ENCODE measurements around the gene EFS. TPM values are rescaled to one million over a fixed set of nuclear protein-coding genes. Genes with fewer than 3 reads are reported as not detected.
A peak's percentile ranks its signal among the peaks of the same experiment; 100 is the strongest.
"Not testable (repeated sequence)": the region's sequence is repeated elsewhere in the genome, so short reads cannot be mapped to it uniquely, and the experiment has no call there.

The EFS gene
- total and polyA plus RNA-seq, 12 donors, result 1.1 to 6.0 (median 2.3) TPM

DNA sequence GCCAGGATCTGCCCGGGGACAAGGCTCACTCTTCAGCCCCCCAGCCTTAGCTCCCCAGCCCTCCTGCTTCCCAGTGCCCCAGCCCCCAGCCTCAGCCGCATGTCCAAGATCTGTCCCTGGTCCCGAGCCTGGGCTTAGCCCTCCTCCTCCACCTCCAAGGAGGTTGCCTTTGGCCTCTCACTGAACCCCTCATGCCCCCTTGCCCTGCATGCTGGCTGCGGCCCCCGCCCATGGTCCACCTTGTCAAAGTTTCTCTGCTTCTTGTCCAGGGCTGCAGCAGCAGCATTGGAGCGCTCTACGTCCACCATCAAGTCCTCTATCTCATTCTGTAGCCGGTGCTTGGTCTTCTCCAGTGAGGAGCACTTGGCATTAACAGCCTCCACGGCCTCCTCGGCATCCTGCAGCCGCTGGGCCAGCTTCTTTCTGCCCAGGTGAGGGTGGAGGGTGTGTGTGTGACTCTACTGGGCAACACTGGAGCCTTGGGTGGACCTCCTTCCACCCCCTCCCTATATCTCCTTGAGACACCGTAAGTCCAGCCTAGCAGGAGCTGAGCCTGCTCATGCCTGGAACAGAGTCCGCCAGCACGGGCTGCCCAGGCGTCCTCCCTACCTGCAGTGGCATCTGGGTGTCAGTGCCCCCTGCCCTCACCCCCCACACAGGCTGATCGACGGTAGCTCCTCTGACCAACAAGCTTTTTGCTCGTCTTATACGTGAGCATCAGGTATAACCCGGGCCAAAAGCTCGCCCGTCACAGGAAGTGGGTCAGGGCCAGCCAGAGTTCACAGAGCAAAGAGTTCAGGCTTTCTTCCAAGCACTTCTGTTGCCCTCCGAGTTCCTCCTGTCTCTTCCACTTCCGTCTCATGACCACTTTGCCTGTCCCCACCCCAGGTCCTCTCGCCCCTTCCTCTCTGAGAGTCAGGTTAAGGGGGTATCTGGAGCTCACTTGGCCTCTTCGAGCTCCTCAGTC lies 23.2 kb upstream of the EFS start:
- no peak for DNase-seq

DNA sequence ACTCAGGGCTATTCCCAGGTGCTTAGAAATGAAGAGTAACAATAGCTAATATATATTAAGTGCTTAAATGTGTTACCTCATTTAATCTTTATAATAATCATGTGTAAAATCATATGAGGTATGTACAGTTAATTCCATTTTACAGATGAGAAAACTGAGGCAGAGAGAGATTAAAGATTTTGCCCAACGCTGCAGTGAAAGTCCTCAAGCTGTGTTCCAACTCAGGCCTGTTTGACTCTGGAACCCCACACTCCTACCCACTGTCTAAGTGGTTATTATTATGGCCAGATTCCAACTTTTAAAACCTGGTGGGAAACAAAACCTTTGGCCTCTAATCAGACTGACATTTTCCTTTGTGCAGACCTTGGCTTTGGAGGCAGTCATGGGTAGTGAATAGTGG lies 22.0 kb upstream of the EFS start:
- WGBS, 2 donors, result 83 to 89% methylated on average over 1 of the region's 1 CpG
- H3K27me3 ChIP-seq, result no peaks in the 10 kb centered on the region
- peaks cover 0 to 93% (median 8%) of the 10 kb centered on the region in 9 donors for H3K36me3 ChIP-seq
- no peak overlapping the region for H3K27ac ChIP-seq
- ATAC-seq, result no peak
- peaks cover 0 to 18% (median 0%) of the 10 kb centered on the region in 9 donors for H3K4me1 ChIP-seq
- TF ChIP-seq, protein P1, sequence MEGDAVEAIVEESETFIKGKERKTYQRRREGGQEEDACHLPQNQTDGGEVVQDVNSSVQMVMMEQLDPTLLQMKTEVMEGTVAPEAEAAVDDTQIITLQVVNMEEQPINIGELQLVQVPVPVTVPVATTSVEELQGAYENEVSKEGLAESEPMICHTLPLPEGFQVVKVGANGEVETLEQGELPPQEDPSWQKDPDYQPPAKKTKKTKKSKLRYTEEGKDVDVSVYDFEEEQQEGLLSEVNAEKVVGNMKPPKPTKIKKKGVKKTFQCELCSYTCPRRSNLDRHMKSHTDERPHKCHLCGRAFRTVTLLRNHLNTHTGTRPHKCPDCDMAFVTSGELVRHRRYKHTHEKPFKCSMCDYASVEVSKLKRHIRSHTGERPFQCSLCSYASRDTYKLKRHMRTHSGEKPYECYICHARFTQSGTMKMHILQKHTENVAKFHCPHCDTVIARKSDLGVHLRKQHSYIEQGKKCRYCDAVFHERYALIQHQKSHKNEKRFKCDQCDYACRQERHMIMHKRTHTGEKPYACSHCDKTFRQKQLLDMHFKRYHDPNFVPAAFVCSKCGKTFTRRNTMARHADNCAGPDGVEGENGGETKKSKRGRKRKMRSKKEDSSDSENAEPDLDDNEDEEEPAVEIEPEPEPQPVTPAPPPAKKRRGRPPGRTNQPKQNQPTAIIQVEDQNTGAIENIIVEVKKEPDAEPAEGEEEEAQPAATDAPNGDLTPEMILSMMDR (IDR thresholded peaks at IDR 0.05), result no peak
- no peak overlapping the region for H3K4me3 ChIP-seq
- DNase-seq, result no peak
- intact Hi-C loops (cut with DNase I), result loop anchor here in 2 of 10 donors (10.0 kb wide), 2 partner anchors 68 to 122 kb away; no protein-coding TSS in a partner anchor
- H3K9me3 ChIP-seq, result no peaks in the 10 kb centered on the region

More for the DNA sequence above, 23.2 kb upstream of the EFS start:
- Histone ChIP-seq H3K4me1 (peaks cover 0 to 13% (median 0%) of the 10 kb centered on the region in 9 donors), H3K27me3 (no peaks in the 10 kb centered on the region), H3K27ac (no peak overlapping the region), H3K36me3 (peaks cover 0 to 92% (median 5%) of the 10 kb centered on the region in 9 donors), H3K4me3 (no peak overlapping the region), H3K9me3 (no peaks in the 10 kb centered on the region)
- WGBS, 2 donors, result 66 to 67% methylated on average over 26 of the region's 26 CpGs
- TF ChIP-seq, protein P1 (IDR thresholded peaks at IDR 0.05), result no peak
- intact Hi-C loops (cut with DNase I), result loop anchor here in 2 of 10 donors (10.0 kb wide), 2 partner anchors 67 to 123 kb away; no protein-coding TSS in a partner anchor
- ATAC-seq, result peak in 2 of 8 donors; percentile 2 to 7

DNA sequence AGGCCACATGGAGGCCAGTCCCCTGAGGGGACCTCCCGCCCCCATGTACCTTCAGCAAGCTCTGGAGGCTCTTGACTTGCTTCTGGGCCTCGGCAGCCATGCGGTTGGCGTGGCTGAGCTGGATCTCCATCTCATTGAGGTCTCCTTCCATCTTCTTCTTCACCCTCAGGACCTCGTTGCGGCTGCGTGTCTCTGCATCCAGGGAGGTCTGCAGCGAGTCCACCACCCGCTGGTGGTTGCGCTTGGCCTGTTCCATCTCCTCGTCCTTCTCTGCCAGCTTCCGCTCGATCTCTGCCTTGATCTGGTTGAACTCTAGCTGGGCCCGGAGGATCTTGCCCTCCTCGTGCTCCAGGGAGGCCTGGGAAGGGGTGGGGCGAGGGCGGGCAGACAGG lies 21.3 kb upstream of the EFS start:
- H3K27ac ChIP-seq, DNase-seq, H3K4me3 ChIP-seq, H3K9me3 ChIP-seq, H3K27me3 ChIP-seq, ATAC-seq: not testable (repeated sequence)
- Histone ChIP-seq H3K4me1 (peaks cover 0 to 23% (median 0%) of the 10 kb centered on the region in 9 donors), H3K36me3 (peaks cover 0 to 93% (median 8%) of the 10 kb centered on the region in 9 donors)
- 71 to 77% methylated on average over 14 to 17 of the region's 17 CpGs for WGBS, 2 donors
- intact Hi-C loops (cut with DNase I), result loop anchor here in 2 of 10 donors (10.0 kb wide), 2 partner anchors 69 to 121 kb away; no protein-coding TSS in a partner anchor

DNA sequence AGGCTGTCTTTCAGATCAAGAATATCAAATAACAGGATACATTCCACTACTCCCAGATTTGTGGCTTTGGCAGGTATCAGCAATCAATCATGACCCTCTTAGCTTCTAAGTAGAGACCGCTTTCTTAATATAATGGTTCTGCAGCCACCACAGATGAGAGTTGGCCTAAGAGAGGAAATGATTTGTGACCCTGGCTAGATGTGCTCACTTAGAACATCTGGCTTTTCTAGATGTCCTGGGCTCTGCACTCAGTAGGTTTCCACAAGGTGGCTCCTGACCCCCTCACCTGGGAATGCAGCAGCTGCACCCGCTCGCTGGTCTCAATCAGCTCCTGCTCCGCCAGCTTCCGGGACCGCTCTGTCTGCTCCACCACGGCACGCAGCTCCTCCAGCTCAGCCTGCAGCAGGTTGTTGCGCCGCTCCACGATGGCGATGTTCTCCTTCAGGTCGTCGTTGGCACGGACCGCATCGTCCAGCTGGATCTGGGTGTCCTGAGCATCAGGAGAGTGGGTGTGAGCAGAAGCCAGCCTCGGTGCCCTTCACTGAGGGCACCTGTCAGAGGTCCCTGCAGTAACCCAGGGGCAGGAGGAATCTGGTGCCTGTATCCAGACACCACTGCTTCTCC lies 20.8 kb upstream of the EFS start:
- Histone ChIP-seq H3K36me3 (peaks cover 0 to 93% (median 8%) of the 10 kb centered on the region in 9 donors), H3K4me1 (peaks cover 0 to 28% (median 0%) of the 10 kb centered on the region in 9 donors), H3K4me3 (no peak overlapping the region), H3K9me3 (no peaks in the 10 kb centered on the region), H3K27ac (no peak overlapping the region), H3K27me3 (peaks cover 0 to 4% (median 0%) of the 10 kb centered on the region in 7 donors)
- TF ChIP-seq, protein P1 (IDR thresholded peaks at IDR 0.05), result no peak
- ATAC-seq, result no peak
- intact Hi-C loops (cut with DNase I), result loop anchor here in 2 of 10 donors (10.0 kb wide), 2 partner anchors 69 to 121 kb away; no protein-coding TSS in a partner anchor
- DNase-seq, result no peak
- WGBS, 2 donors, result 77 to 87% methylated on average over 18 of the region's 18 CpGs
